HCT116 (cell line): ENCODE results near the gene SPATA19. TPM values are rescaled to one million over a fixed set of nuclear protein-coding genes. Genes with fewer than 3 reads are reported as not detected.

Source experiments
- ATAC-seq: fragments of 200-7000 bp; cut with Tn5 transposase; 2 replicates; pipeline ENCODE4 v1.9.1; 2020; ENCODE audit warnings: mild to moderate bottlenecking, moderate library complexity
- BruUV-seq: library from RNA; stranded (reverse); fragments of 400-500 nt; replicated peaks from 2 replicates; lab custom pipeline; 2021; lab: Mats Ljungman, UMichigan
- CTCF ChIA-PET: fragments of 300-600 bp; sonication (Branson Sonifier 250); formaldehyde crosslinking; loops from one replicate; lab custom pipeline; 2021; ENCODE audit warnings: antibody characterized with exemption; lab: Charles Lee
- POLR2A ChIA-PET: fragments of 300-600, 350-600 bp; sonication (Branson Sonifier 250); formaldehyde crosslinking; loops from one replicate; lab custom pipeline; 2021; ENCODE audit warnings: antibody characterized with exemption; lab: Charles Lee
- RAD21 ChIA-PET, 2 experiments: fragments of 300-600 bp; sonication (Branson Sonifier 250); formaldehyde crosslinking; loops; one replicate each; lab custom pipeline; 2023; ENCODE audit warnings: low total read pairs in 2 of 2; ENCODE audit not compliant: uncharacterized antibody in 2 of 2, unreplicated experiment in 2 of 2, low non-redundant PET in 1 of 2; lab: Charles Lee
- DNase-seq: peaks from one replicate; pipeline ENCODE4 v3.0.0-alpha.2; 2010; ENCODE audit warnings: low read depth, low spot score
- H2AFZ ChIP-seq: fragments of 200-600 bp; shearing (Covaris generic), sonication (generic); 2 replicates; pipeline ENCODE4 v1.6.1; 2017; ENCODE audit warnings: low read depth, mixed run types, mixed read lengths, antibody characterized with exemption, low read length; ENCODE audit not compliant: poor library complexity, severe bottlenecking
- H3K27ac ChIP-seq: 2 replicates; pipeline ENCODE4 v1.5.1; 2012; ENCODE audit warnings: low read depth, low read length
- H3K27me3 ChIP-seq: fragments of 200-600 bp; sonication (generic); 2 replicates; pipeline ENCODE4 v1.6.1; 2016; ENCODE audit warnings: mixed run types, low read length, mixed read lengths; ENCODE audit not compliant: insufficient read depth
- H3K36me3 ChIP-seq, 2 experiments: fragments of 200-500 bp in 1 of 2; fragments of 200-600 bp in 1 of 2; sonication (Bioruptor generic) in 1 of 2; sonication (generic) in 1 of 2; 2 replicates each; pipeline versions ENCODE4 v1.5.1 to v1.6.1; 2014 to 2016; ENCODE audit warnings: low read length in 2 of 2, inconsistent platforms in 1 of 2, mixed read lengths in 1 of 2, mixed run types in 1 of 2; ENCODE audit not compliant: insufficient read depth in 2 of 2, control insufficient read depth in 1 of 2
- H3K4me1 ChIP-seq, 2 experiments: fragments of 200-600 bp in 1 of 2; sonication (generic) in 1 of 2; 2 replicates each; pipeline versions ENCODE4 v1.5.1 to v1.6.1; 2012 to 2017; ENCODE audit warnings: low read length in 2 of 2, inconsistent platforms in 1 of 2, mild to moderate bottlenecking in 1 of 2, mixed read lengths in 1 of 2, mixed run types in 1 of 2, moderate library complexity in 1 of 2; ENCODE audit not compliant: insufficient read depth in 2 of 2, control insufficient read depth in 1 of 2
- H3K4me2 ChIP-seq: fragments of 200-600 bp; sonication (generic); 2 replicates; pipeline ENCODE4 v1.6.1; 2017; ENCODE audit warnings: mixed run types, low read length, mixed read lengths
- H3K4me3 ChIP-seq, 2 experiments: fragments of 200-600 bp in 1 of 2; sonication (generic) in 1 of 2; replicated peaks in 1 of 2; 2 replicates each; pipeline ENCODE4 v1.5.1; 2011 to 2016; ENCODE audit warnings: low read length in 2 of 2, control low read depth in 1 of 2, low read depth in 1 of 2, mild to moderate bottlenecking in 1 of 2, mixed read lengths in 1 of 2, mixed run types in 1 of 2
- H3K79me2 ChIP-seq: fragments of 200-600 bp; sonication (generic); 2 replicates; pipeline ENCODE4 v1.6.1; 2017; ENCODE audit warnings: mild to moderate bottlenecking, mixed run types, low read length, moderate library complexity, mixed read lengths; ENCODE audit not compliant: insufficient read depth
- H3K9ac ChIP-seq: fragments of 200-600 bp; sonication (generic); 2 replicates; pipeline ENCODE4 v1.6.1; 2016; ENCODE audit warnings: low read length, mixed read lengths
- H3K9me2 ChIP-seq: fragments of 200-600 bp; sonication (generic), shearing (Covaris generic); 2 replicates; pipeline ENCODE4 v1.6.1; 2017; ENCODE audit warnings: mixed run types, mild to moderate bottlenecking, moderate library complexity; ENCODE audit not compliant: insufficient read depth
- H3K9me3 ChIP-seq, 2 experiments: fragments of 200-500 bp in 1 of 2; fragments of 200-600 bp in 1 of 2; sonication (Bioruptor generic) in 1 of 2; sonication (generic) in 1 of 2; 2 replicates each; pipeline ENCODE4 v1.6.1; 2014 to 2017; ENCODE audit warnings: low read length in 2 of 2, mixed read lengths in 2 of 2, inconsistent platforms in 1 of 2, low read depth in 1 of 2, mild to moderate bottlenecking in 1 of 2, mixed run types in 1 of 2, moderate library complexity in 1 of 2; ENCODE audit not compliant: control insufficient read depth in 1 of 2, insufficient read depth in 1 of 2
- H4K20me1 ChIP-seq: fragments of 200-600 bp; sonication (generic), shearing (Covaris generic); 2 replicates; pipeline ENCODE4 v1.6.1; 2017; ENCODE audit warnings: mixed run types, mild to moderate bottlenecking, moderate library complexity; ENCODE audit not compliant: insufficient read depth
- CBX3 ChIP-seq: IDR thresholded peaks from 2 replicates; pipeline ENCODE4 v1.6.1; 2012; ENCODE audit warnings: low read depth
- CTCF ChIP-seq, 3 experiments: fragments of 200-600 bp in 1 of 3; sonication (generic) in 1 of 3; IDR thresholded peaks in 2 of 3; conservative IDR thresholded peaks in 1 of 3; 2 replicates each; pipeline ENCODE4 v1.5.1; 2012 to 2017; ENCODE audit warnings: low read depth in 2 of 3, low read length in 2 of 3, antibody characterized with exemption in 1 of 3, borderline replicate concordance in 1 of 3, control low read depth in 1 of 3, mild to moderate bottlenecking in 1 of 3, mixed read lengths in 1 of 3, mixed run types in 1 of 3, moderate library complexity in 1 of 3; ENCODE audit not compliant: insufficient read depth in 1 of 3
- EGR1 ChIP-seq: IDR thresholded peaks from 2 replicates; pipeline ENCODE4 v1.6.1; 2012; ENCODE audit warnings: low read depth
- ELF1 ChIP-seq: IDR thresholded peaks from 2 replicates; pipeline ENCODE4 v1.6.1; 2012; ENCODE audit warnings: low read depth, borderline replicate concordance
- EZH2 ChIP-seq: fragments of 200-600 bp; sonication (generic); IDR thresholded peaks from 2 replicates; pipeline ENCODE4 v1.6.1; 2017; ENCODE audit warnings: antibody characterized with exemption, mixed run types
- EZH2phosphoT487 ChIP-seq: fragments of 200-600 bp; IDR thresholded peaks from 2 replicates; pipeline ENCODE4 v1.6.1; 2018; ENCODE audit warnings: antibody characterized with exemption, borderline replicate concordance
- JUND ChIP-seq: IDR thresholded peaks from 2 replicates; pipeline ENCODE4 v1.6.1; 2012
- POLR2A ChIP-seq: IDR thresholded peaks from 2 replicates; pipeline ENCODE4 v1.7.0; 2011; ENCODE audit warnings: borderline replicate concordance; ENCODE audit not compliant: insufficient read depth, insufficient read length; ENCODE audit errors: extremely low read depth
- POLR2AphosphoS5 ChIP-seq: IDR thresholded peaks from 2 replicates; pipeline ENCODE4 v1.6.1; 2011; ENCODE audit warnings: mild to moderate bottlenecking, low read depth, low read length, moderate library complexity
- REST ChIP-seq: IDR thresholded peaks from 2 replicates; pipeline ENCODE4 v1.6.1; 2012; ENCODE audit warnings: low read depth
- SIN3A ChIP-seq: IDR thresholded peaks from 2 replicates; pipeline ENCODE4 v1.6.1; 2012; ENCODE audit warnings: low read depth
- TCF7L2 ChIP-seq: IDR thresholded peaks from 2 replicates; pipeline ENCODE4 v1.7.0; 2011; ENCODE audit warnings: borderline replicate concordance, inconsistent platforms; ENCODE audit not compliant: insufficient read depth, insufficient read length; ENCODE audit errors: extremely low read depth
- ZBTB33 ChIP-seq: IDR thresholded peaks from 2 replicates; pipeline ENCODE4 v1.6.1; 2011; ENCODE audit warnings: mild to moderate bottlenecking, low read length, moderate library complexity; ENCODE audit not compliant: insufficient replicate concordance; ENCODE audit errors: extremely low read depth
- ZFX ChIP-seq: fragments of 450-650 bp; IDR thresholded peaks from 2 replicates; pipeline ENCODE4 v1.6.1; 2017
- intact Hi-C: fragments of 100-400 bp; cut with micrococcal nuclease; formaldehyde crosslinking; loops from 2 replicates; pipeline ENCODE4 v1.10.0; 2022
- total RNA-seq: library from RNA; stranded (reverse); gene quantifications from one replicate; pipeline ENCODE4 v1.2.1, GENCODE V29; 2021; ENCODE audit not compliant: unreplicated experiment

Gene SPATA19
- total RNA-seq, 1 experiment from 2014 or later = not detected

GRCh38 chr11:133823614-133824013, 21.7 kb downstream of the SPATA19 start (continued):
- TF ChIP-seq REST (no peak), ELF1 (no peak), ZFX (no peak), CBX3 (no peak)

- BruUV-seq = no TSS peak
- ChIA-PET CTCF (no interaction called here), RAD21 (no interaction called here), POLR2A (no interaction called here)
- DNase-seq = no peak
- ATAC-seq = no peak
- Histone ChIP-seq H3K9me3 (no peaks in the 10 kb centered on the region), H3K4me1 (no peaks in the 10 kb centered on the region), H3K4me3 (no peak overlapping the region), H3K4me2 (no peak overlapping the region), H3K36me3 (no peaks in the 10 kb centered on the region), H3K79me2 (no peaks in the 10 kb centered on the region), H3K27me3 (peaks cover 10% of the 10 kb centered on the region; the same call in 1 of the 2 replicates), H4K20me1 (no peaks in the 10 kb centered on the region), H3K27ac (no peak overlapping the region), H3K9ac (no peak overlapping the region), H3K9me2 (no peaks in the 10 kb centered on the region), H2AFZ (no peak overlapping the region)
- intact Hi-C loops = loop anchor here (5.0 kb wide), 1 partner anchor 746 kb away; no protein-coding TSS in a partner anchor
- TF ChIP-seq SIN3A = no peak
- no peak for TF ChIP-seq ZBTB33
- no peak for TF ChIP-seq CTCF (IDR thresholded peaks at IDR 0.05 in 2 of 3, conservative IDR thresholded peaks at IDR 0.05 in 1 of 3; ENCODE audit: borderline replicate concordance in 1 of 3, insufficient read depth in 1 of 3, low read depth in 2 of 3, low read length in 2 of 3)
- no peak for TF ChIP-seq POLR2AphosphoS5
- no peak for TF ChIP-seq CBX3
- no peak for TF ChIP-seq EGR1
- TF ChIP-seq EZH2phosphoT487 = no peak
- TF ChIP-seq POLR2A = no peak
- no peak for TF ChIP-seq REST
- no peak for TF ChIP-seq EZH2
- no peak for TF ChIP-seq ZFX
- no peak for TF ChIP-seq TCF7L2
- TF ChIP-seq JUND = no peak
Observed at GRCh38 chr11:133823211-133823610, 22.1 kb downstream of the SPATA19 start.
